HepG2 (cell line): ENCODE data around the gene DPEP3. TPM values are rescaled to one million over a fixed set of nuclear protein-coding genes. Genes with fewer than 3 reads are reported as not detected.

ENCODE experiments used
- BRCA1 ChIP-seq: sonication (generic); formaldehyde crosslinking; IDR thresholded peaks from 2 replicates; pipeline ENCODE4 v1.4.0; 2020; ENCODE audit warnings: missing genetic modification reagents
- FOXP1 ChIP-seq, 2 experiments: fragments of 450-650 bp in 1 of 2; IDR thresholded peaks; 2 replicates each; pipeline ENCODE4 v1.6.1; 2017 to 2018; ENCODE audit warnings: antibody characterized with exemption in 1 of 2
- GABPB1 ChIP-seq: IDR thresholded peaks from 2 replicates; pipeline ENCODE4 v1.6.1; 2016; ENCODE audit warnings: mild to moderate bottlenecking, missing genetic modification reagents, moderate library complexity, missing compliant biosample characterization
- HMGA1 ChIP-seq: sonication (generic); formaldehyde crosslinking; conservative IDR thresholded peaks from 2 replicates; pipeline ENCODE4 v1.4.0; 2020; ENCODE audit warnings: missing genetic modification reagents
- KDM5B ChIP-seq: sonication (generic); formaldehyde crosslinking; IDR thresholded peaks from 2 replicates; pipeline ENCODE4 v1.4.0; 2020; ENCODE audit warnings: missing genetic modification reagents, mild to moderate bottlenecking, borderline replicate concordance
- KLF13 ChIP-seq: sonication (generic); formaldehyde crosslinking; IDR thresholded peaks from 2 replicates; pipeline ENCODE4 v1.4.0; 2020; ENCODE audit warnings: mild to moderate bottlenecking, missing genetic modification reagents
- RNF2 ChIP-seq: fragments of 450-650 bp; conservative IDR thresholded peaks from 2 replicates; pipeline ENCODE4 v1.6.1; 2016; ENCODE audit warnings: low read depth
- SNAPC2 ChIP-seq: sonication (generic); formaldehyde crosslinking; IDR thresholded peaks from 2 replicates; pipeline ENCODE4 v1.8.1; 2022; ENCODE audit warnings: mild to moderate bottlenecking, missing genetic modification reagents
- TAF1 ChIP-seq: sonication (generic); formaldehyde crosslinking; IDR thresholded peaks from 2 replicates; pipeline ENCODE4 v1.4.0; 2020; ENCODE audit warnings: missing genetic modification reagents
- ZFAT ChIP-seq: sonication (generic); formaldehyde crosslinking; conservative IDR thresholded peaks from 2 replicates; pipeline ENCODE4 v1.8.1; 2023; ENCODE audit warnings: missing genetic modification reagents, inconsistent platforms
- ZMYM3 ChIP-seq: sonication (generic); formaldehyde crosslinking; IDR thresholded peaks from 2 replicates; pipeline ENCODE4 v1.5.1; 2020; ENCODE audit warnings: mild to moderate bottlenecking, missing genetic modification reagents
- ZNF12 ChIP-seq: sonication (generic); formaldehyde crosslinking; IDR thresholded peaks from 2 replicates; pipeline ENCODE4 v1.5.0; 2020; ENCODE audit warnings: missing genetic modification reagents
- ZNF251 ChIP-seq: sonication (generic); formaldehyde crosslinking; IDR thresholded peaks from 2 replicates; pipeline ENCODE4 v1.9.0; 2021; ENCODE audit warnings: mild to moderate bottlenecking, missing genetic modification reagents
- ZNF432 ChIP-seq: sonication (generic); formaldehyde crosslinking; IDR thresholded peaks from 2 replicates; pipeline ENCODE4 v1.5.0; 2020; ENCODE audit warnings: missing genetic modification reagents, mild to moderate bottlenecking, borderline replicate concordance
- ZNF563 ChIP-seq: sonication (generic); formaldehyde crosslinking; IDR thresholded peaks from 2 replicates; pipeline ENCODE4 v1.8.0; 2022; ENCODE audit warnings: mild to moderate bottlenecking, moderate library complexity, missing genetic modification reagents
- ZNF615 ChIP-seq: sonication (generic); formaldehyde crosslinking; IDR thresholded peaks from 2 replicates; pipeline ENCODE4 v1.5.0; 2020; ENCODE audit warnings: mild to moderate bottlenecking, missing genetic modification reagents, borderline replicate concordance
- polyA plus RNA-seq, 8 experiments: library from polyadenylated mRNA; depleted of rRNA in 3 of 8; stranded (reverse) in 7 of 8; unstranded in 1 of 8; fragments of >200 nt; fragmentation: Illumina TruSeq in 4 of 8; extraction: Trizol in 4 of 8; gene quantifications; 2 replicates each; pipeline versions ENCODE4 v1.2.1 to v1.2.3, GENCODE V29; 2011 to 2016; ENCODE audit warnings: low read depth in 4 of 8, missing spikeins in 1 of 8, mixed read lengths in 1 of 8; ENCODE audit not compliant: insufficient read depth in 1 of 8
- total RNA-seq, 5 experiments: library from RNA; depleted of rRNA; stranded (reverse); fragments of >200 nt; fragmentation: Illumina TruSeq; extraction: Trizol; gene quantifications; 2 replicates each; pipeline ENCODE4 v1.2.3, GENCODE V29; 2016; ENCODE audit warnings: low read depth in 1 of 5
- TF ChIP-seq, protein P1 (sequence below): sonication (generic); formaldehyde crosslinking; conservative IDR thresholded peaks from 2 replicates; pipeline ENCODE4 v1.8.1; 2023; ENCODE audit warnings: missing genetic modification reagents
- TF ChIP-seq, protein P2 (sequence below): sonication (generic); formaldehyde crosslinking; IDR thresholded peaks from 2 replicates; pipeline ENCODE4 v1.4.0; 2020; ENCODE audit warnings: missing genetic modification reagents
- TF ChIP-seq, protein P3 (sequence below): IDR thresholded peaks from 2 replicates; pipeline ENCODE4 v1.6.1; 2016; ENCODE audit warnings: control low read depth
- TF ChIP-seq, protein P4 (sequence below): IDR thresholded peaks from 2 replicates; pipeline ENCODE4 v1.6.1; 2016
- TF ChIP-seq, protein P5 (sequence below): sonication (generic); formaldehyde crosslinking; IDR thresholded peaks from 2 replicates; pipeline ENCODE4 v1.8.0; 2022; ENCODE audit warnings: missing genetic modification reagents, mild to moderate bottlenecking, borderline replicate concordance
- TF ChIP-seq, protein P6 (sequence below): sonication (generic); formaldehyde crosslinking; IDR thresholded peaks from 2 replicates; pipeline ENCODE4 v1.4.0; 2020; ENCODE audit warnings: mild to moderate bottlenecking, missing genetic modification reagents

DPEP3 gene
- total and polyA plus RNA-seq, 2 of the 13 experiments (the other 11 are each of a cell fraction or from before 2014, with no cell fraction given) = not detected

DNA sequence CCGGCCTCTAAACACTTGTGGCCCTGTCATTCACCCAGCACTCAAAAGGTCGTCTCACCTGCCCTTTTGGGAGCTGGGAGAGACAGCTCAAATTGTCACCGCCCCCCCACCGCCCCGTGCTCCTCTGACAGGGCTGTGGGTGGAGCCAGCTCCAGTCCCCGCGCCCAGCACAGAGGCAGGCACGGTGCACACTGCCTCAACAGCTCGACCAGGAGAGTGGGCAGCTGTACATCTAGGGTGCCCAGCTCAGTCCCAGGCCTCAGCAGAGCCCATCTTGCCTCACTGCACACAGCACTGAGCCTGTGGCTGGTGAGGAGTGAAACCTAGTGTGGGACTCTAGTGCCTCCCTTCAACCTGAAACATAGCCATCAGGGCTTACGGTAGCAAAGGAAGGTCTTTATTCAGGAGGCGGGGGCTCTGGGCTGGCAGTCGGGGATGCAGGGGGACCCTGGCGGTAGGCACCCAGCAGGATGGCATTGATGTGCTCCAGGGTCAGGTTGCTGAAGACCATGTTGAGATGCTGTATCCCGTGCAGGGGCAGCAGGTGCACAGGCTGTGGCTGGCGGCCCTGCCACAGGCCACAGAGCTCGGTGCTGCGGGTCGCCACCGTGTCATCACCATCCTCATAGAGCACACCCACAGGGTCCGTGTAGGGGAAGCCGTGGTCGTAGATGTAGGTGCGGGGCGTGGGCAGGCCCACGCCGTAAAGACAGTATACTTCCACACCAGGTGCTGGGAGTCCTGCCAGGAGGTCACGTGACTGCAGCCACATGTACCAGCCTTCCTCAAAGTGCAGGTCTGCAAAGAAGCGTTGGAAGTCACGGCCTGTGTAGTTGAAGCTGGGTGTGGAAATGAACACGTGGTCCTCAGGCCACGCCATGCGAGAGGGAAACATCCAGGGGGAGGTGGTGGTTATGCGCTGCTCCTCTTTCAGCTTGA, 40.5 kb downstream of the DPEP3 start (continued):
- TF ChIP-seq, protein P1, sequence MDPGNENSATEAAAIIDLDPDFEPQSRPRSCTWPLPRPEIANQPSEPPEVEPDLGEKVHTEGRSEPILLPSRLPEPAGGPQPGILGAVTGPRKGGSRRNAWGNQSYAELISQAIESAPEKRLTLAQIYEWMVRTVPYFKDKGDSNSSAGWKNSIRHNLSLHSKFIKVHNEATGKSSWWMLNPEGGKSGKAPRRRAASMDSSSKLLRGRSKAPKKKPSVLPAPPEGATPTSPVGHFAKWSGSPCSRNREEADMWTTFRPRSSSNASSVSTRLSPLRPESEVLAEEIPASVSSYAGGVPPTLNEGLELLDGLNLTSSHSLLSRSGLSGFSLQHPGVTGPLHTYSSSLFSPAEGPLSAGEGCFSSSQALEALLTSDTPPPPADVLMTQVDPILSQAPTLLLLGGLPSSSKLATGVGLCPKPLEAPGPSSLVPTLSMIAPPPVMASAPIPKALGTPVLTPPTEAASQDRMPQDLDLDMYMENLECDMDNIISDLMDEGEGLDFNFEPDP (CRISPR knock-in tag) = no peak
- TF ChIP-seq RNF2 (no peak), ZNF615 (CRISPR knock-in tag) (no peak), SNAPC2 (CRISPR knock-in tag) (no peak), KDM5B (CRISPR knock-in tag) (peak; percentile 47), ZFAT (CRISPR knock-in tag) (no peak), BRCA1 (no peak), ZNF12 (CRISPR knock-in tag) (no peak), ZMYM3 (no peak; the same call in 1 of the 2 replicates), KLF13 (no peak), ZNF432 (CRISPR knock-in tag) (no peak), ZNF563 (CRISPR knock-in tag) (no peak), GABPB1 (CRISPR knock-in tag) (0 out of 2 replicates have a peak, but pooled peaks have one; percentile 4), TAF1 (CRISPR knock-in tag) (no peak), HMGA1 (no peak), ZNF251 (CRISPR knock-in tag) (no peak), FOXP1 (IDR thresholded peaks at IDR 0.05) (no peak), FOXP1 (CRISPR knock-in tag; IDR thresholded peaks at IDR 0.05) (no peak)
- TF ChIP-seq, protein P2, sequence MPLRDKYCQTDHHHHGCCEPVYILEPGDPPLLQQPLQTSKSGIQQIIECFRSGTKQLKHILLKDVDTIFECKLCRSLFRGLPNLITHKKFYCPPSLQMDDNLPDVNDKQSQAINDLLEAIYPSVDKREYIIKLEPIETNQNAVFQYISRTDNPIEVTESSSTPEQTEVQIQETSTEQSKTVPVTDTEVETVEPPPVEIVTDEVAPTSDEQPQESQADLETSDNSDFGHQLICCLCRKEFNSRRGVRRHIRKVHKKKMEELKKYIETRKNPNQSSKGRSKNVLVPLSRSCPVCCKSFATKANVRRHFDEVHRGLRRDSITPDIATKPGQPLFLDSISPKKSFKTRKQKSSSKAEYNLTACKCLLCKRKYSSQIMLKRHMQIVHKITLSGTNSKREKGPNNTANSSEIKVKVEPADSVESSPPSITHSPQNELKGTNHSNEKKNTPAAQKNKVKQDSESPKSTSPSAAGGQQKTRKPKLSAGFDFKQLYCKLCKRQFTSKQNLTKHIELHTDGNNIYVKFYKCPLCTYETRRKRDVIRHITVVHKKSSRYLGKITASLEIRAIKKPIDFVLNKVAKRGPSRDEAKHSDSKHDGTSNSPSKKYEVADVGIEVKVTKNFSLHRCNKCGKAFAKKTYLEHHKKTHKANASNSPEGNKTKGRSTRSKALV (CRISPR knock-in tag) = no peak
- TF ChIP-seq, protein P3, sequence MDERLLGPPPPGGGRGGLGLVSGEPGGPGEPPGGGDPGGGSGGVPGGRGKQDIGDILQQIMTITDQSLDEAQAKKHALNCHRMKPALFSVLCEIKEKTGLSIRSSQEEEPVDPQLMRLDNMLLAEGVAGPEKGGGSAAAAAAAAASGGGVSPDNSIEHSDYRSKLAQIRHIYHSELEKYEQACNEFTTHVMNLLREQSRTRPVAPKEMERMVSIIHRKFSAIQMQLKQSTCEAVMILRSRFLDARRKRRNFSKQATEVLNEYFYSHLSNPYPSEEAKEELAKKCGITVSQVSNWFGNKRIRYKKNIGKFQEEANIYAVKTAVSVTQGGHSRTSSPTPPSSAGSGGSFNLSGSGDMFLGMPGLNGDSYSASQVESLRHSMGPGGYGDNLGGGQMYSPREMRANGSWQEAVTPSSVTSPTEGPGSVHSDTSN (CRISPR knock-in tag) = no peak
- TF ChIP-seq, protein P4, sequence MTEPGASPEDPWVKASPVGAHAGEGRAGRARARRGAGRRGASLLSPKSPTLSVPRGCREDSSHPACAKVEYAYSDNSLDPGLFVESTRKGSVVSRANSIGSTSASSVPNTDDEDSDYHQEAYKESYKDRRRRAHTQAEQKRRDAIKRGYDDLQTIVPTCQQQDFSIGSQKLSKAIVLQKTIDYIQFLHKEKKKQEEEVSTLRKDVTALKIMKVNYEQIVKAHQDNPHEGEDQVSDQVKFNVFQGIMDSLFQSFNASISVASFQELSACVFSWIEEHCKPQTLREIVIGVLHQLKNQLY = no peak
- TF ChIP-seq, protein P5, sequence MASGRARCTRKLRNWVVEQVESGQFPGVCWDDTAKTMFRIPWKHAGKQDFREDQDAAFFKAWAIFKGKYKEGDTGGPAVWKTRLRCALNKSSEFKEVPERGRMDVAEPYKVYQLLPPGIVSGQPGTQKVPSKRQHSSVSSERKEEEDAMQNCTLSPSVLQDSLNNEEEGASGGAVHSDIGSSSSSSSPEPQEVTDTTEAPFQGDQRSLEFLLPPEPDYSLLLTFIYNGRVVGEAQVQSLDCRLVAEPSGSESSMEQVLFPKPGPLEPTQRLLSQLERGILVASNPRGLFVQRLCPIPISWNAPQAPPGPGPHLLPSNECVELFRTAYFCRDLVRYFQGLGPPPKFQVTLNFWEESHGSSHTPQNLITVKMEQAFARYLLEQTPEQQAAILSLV = no peak
- TF ChIP-seq, protein P6, sequence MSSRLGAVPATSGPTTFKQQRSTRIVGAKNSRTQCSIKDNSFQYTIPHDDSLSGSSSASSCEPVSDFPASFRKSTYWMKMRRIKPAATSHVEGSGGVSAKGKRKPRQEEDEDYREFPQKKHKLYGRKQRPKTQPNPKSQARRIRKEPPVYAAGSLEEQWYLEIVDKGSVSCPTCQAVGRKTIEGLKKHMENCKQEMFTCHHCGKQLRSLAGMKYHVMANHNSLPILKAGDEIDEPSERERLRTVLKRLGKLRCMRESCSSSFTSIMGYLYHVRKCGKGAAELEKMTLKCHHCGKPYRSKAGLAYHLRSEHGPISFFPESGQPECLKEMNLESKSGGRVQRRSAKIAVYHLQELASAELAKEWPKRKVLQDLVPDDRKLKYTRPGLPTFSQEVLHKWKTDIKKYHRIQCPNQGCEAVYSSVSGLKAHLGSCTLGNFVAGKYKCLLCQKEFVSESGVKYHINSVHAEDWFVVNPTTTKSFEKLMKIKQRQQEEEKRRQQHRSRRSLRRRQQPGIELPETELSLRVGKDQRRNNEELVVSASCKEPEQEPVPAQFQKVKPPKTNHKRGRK (CRISPR knock-in tag) = no peak
